ENCODE measurements around the gene OLA1. TPM values are rescaled to one million over a fixed set of nuclear protein-coding genes. Genes with fewer than 3 reads are reported as not detected.

OLA1 gene
- total and polyA plus RNA-seq, 2 of the 13 experiments (the other 11 are each of a cell fraction or from before 2014, with no cell fraction given) = 153 to 241 TPM

- TF ChIP-seq, protein P1, sequence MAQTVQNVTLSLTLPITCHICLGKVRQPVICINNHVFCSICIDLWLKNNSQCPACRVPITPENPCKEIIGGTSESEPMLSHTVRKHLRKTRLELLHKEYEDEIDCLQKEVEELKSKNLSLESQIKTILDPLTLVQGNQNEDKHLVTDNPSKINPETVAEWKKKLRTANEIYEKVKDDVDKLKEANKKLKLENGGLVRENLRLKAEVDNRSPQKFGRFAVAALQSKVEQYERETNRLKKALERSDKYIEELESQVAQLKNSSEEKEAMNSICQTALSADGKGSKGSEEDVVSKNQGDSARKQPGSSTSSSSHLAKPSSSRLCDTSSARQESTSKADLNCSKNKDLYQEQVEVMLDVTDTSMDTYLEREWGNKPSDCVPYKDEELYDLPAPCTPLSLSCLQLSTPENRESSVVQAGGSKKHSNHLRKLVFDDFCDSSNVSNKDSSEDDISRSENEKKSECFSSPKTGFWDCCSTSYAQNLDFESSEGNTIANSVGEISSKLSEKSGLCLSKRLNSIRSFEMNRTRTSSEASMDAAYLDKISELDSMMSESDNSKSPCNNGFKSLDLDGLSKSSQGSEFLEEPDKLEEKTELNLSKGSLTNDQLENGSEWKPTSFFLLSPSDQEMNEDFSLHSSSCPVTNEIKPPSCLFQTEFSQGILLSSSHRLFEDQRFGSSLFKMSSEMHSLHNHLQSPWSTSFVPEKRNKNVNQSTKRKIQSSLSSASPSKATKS (CRISPR knock-in tag; IDR thresholded peaks at IDR 0.05) = peak; percentile 93; the same call in 1 of the 2 replicates
- TF ChIP-seq ZBTB44 (CRISPR knock-in tag; IDR thresholded peaks at IDR 0.05) (0 out of 2 replicates have a peak, but pooled peaks have one; percentile 23), RFXANK (CRISPR knock-in tag; IDR thresholded peaks at IDR 0.05) (no peak; the same call in 1 of the 2 replicates), TOPORS (CRISPR knock-in tag; IDR thresholded peaks at IDR 0.05) (peak; percentile 99), ZNF12 (CRISPR knock-in tag; IDR thresholded peaks at IDR 0.05) (peak; percentile 37; the same call in 1 of the 2 replicates), ZNF24 (IDR thresholded peaks at IDR 0.05) (no peak), FIP1L1 (IDR thresholded peaks at IDR 0.05; ENCODE audit: borderline replicate concordance, insufficient read depth, low read depth, low read length) (no peak), ZNF343 (CRISPR knock-in tag; IDR thresholded peaks at IDR 0.05) (peak; percentile 97; the same call in 1 of the 2 replicates), ZNF75D (CRISPR knock-in tag; IDR thresholded peaks at IDR 0.05; ENCODE audit: borderline replicate concordance) (no peak), PITX1 (CRISPR knock-in tag; IDR thresholded peaks at IDR 0.05) (peak; percentile 60; the same call in 1 of the 2 replicates), HNRNPLL (IDR thresholded peaks at IDR 0.05; ENCODE audit: low read depth, low read length, poor library complexity, severe bottlenecking) (peak; percentile 94), ZNF577 (CRISPR knock-in tag; IDR thresholded peaks at IDR 0.05; ENCODE audit: borderline replicate concordance, low read depth) (peak; percentile 78; the same call in 1 of the 2 replicates), SATB2 (CRISPR knock-in tag; IDR thresholded peaks at IDR 0.05) (peak; percentile 68), CERS6 (CRISPR knock-in tag; IDR thresholded peaks at IDR 0.05) (peak; percentile 26; the same call in 1 of the 2 replicates), ZNF253 (CRISPR knock-in tag; IDR thresholded peaks at IDR 0.05; ENCODE audit: borderline replicate concordance) (peak; percentile 31; the same call in 1 of the 2 replicates), FOXC1 (CRISPR knock-in tag; IDR thresholded peaks at IDR 0.05; ENCODE audit: borderline replicate concordance) (peak; percentile 84), DMAP1 (CRISPR knock-in tag; IDR thresholded peaks at IDR 0.05) (peak; percentile 92), HDAC2 (CRISPR knock-in tag; IDR thresholded peaks at IDR 0.05) (peak; percentile 5; the same call in 1 of the 2 replicates), HES4 (CRISPR knock-in tag; IDR thresholded peaks at IDR 0.05; ENCODE audit: borderline replicate concordance) (peak; percentile 88)
- TF ChIP-seq, protein P2, sequence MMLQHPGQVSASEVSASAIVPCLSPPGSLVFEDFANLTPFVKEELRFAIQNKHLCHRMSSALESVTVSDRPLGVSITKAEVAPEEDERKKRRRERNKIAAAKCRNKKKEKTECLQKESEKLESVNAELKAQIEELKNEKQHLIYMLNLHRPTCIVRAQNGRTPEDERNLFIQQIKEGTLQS (CRISPR knock-in tag; IDR thresholded peaks at IDR 0.05) = peak; percentile 31; the same call in 1 of the 2 replicates
- TF ChIP-seq, protein P3, sequence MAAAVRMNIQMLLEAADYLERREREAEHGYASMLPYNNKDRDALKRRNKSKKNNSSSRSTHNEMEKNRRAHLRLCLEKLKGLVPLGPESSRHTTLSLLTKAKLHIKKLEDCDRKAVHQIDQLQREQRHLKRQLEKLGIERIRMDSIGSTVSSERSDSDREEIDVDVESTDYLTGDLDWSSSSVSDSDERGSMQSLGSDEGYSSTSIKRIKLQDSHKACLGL (CRISPR knock-in tag; IDR thresholded peaks at IDR 0.05) = peak; percentile 96
- TF ChIP-seq, protein P4, sequence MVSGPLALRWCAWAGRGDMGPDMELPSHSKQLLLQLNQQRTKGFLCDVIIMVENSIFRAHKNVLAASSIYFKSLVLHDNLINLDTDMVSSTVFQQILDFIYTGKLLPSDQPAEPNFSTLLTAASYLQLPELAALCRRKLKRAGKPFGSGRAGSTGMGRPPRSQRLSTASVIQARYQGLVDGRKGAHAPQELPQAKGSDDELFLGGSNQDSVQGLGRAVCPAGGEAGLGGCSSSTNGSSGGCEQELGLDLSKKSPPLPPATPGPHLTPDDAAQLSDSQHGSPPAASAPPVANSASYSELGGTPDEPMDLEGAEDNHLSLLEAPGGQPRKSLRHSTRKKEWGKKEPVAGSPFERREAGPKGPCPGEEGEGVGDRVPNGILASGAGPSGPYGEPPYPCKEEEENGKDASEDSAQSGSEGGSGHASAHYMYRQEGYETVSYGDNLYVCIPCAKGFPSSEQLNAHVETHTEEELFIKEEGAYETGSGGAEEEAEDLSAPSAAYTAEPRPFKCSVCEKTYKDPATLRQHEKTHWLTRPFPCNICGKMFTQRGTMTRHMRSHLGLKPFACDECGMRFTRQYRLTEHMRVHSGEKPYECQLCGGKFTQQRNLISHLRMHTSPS (CRISPR knock-in tag; IDR thresholded peaks at IDR 0.05; ENCODE audit: low read depth) = peak; percentile 20
These were observed at the start of gene OLA1 (continued) for GRCh38 chr2:174248187-174248997.

Data from HepG2 (cell line).